NK-92 (cell line): ENCODE data around the gene TULP1.
"Not testable (repeated sequence)": the region's sequence is repeated elsewhere in the genome, so short reads cannot be mapped to it uniquely, and the experiment has no call there.

Source experiments
- DNase-seq: peaks from one replicate; lab custom pipeline; 2025; ENCODE audit not compliant: unreplicated experiment; lab: John Stamatoyannopoulos, UW

Gene TULP1

DNA sequence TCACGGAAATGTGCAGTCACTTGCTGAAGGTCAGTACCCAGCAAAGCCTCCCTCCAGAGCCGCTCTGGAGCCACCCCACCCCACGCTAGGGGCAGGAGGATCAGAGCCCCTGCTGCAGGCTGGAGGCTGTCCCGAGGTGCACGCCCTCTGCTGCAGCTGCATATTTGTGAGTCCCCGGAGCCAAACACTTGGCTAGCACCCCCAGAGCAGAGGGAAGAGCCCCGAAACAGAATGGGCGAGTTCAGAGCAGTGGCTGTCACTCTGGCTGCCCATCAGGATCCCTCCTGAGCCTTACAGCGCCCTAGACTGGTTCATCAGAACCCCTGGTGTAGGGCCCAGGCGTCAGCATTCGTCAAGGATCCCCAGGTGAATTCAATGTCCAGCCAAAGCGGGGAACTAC lies 9.5 kb upstream of the TULP1 start:
- no peak for DNase-seq

DNA sequence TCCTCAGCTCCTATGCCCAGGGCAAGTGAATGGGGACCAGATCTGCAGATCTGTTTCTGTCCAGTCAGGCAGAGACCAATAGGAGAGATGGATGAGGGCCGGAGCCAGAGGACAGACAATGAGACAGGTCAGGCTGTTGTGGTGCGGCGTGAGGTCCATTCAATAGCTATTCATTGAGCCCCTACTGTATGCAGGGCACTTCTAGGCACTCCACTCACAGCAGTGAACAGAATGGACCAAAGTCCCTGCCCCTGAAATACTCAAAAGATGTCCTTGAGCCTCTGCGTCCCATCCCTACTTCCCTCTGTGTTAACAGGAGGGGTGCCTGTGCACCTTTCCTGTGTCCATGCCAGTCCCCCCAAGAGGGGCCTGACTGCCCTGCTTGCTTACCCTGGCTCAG lies 8.5 kb upstream of the TULP1 start:
- DNase-seq: no peak

- no peak for DNase-seq
Observed at GRCh38 chr6:35519313-35520015, 6.8 kb upstream of the TULP1 start.

DNA sequence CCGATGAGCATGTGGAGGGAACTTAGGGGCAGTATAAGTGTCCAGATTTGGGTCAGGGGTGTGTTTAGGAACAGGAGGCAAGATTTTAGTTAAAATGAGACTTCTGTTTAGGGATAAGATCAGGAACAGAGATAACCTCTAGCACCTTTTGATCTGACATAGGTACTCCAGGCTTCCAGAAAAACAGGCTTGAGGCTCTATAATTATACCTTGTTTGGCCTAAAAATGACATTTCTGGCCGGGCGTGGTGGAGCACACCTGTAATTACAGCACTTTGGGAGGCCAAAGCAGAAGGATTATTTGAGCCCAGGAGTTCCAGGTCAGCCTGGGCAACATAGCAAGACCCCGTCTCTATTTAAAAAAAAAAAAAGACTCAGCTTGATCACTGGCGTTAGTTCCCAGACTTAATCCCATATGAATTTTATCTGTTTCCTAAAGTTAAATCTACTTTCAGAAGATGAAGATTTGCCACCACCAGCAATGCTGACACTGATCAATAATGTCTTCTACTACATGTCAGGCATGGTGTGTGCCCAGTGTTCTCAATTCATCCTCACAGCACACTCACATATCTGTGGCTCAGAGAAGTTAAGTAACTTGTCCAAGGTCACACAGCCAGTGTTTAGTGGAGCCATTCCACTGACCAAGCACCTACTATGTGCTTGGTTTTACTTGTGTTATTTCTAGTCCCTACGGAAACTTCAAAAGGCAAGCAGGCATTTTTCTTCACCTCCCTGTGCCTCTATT lies 6.0 kb upstream of the TULP1 start:
- no peak for DNase-seq

DNA sequence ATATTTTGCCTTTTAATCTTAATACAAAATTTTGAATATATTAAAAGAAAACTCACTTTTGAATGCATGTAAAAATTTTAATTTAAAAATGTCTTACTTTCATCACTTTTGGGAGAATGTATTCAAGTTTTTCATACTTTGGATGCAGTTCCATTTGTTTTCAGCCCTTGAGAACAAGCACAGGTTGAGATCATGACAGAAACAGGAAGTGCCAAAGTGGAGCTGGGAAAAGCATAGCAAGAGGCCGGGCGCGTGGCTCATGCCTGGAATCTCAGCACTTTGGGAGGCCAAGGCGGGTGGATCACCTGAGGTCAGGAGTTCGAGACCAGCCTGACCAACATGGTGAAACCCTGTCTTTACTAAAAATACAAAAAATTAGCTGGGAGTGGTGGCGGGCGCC lies 5.3 kb upstream of the TULP1 start:
- DNase-seq: not testable (repeated sequence)

DNA sequence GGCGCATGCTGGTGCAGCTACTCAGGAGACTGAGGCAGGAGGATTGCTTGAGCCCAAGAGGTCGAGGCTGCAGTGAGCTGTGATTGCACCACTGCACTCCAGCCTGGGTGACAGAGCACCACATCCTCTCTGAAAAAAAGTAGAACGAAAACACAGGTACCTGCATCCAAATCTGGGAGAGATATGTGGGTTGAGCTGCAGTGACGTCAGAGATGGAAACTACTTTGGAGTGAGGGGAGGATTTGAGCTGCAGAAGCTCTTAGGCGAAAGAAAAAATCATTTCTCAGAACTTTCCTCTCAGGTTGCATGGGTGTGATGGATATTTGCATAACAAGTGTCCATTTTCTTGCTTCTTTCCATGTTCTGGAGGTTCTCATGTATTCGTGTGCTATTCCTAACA lies 4.0 kb upstream of the TULP1 start:
- no peak for DNase-seq

GRCh38 chr6:35515939-35516338 lies 3.2 kb upstream of the TULP1 start:
- DNase-seq: not testable (repeated sequence)

GRCh38 chr6:35514587-35514986 lies 1.9 kb upstream of the TULP1 start:
- no peak for DNase-seq

- DNase-seq: no peak
Observed at GRCh38 chr6:35512006-35512405, 690 bp downstream of the TULP1 start.

DNA sequence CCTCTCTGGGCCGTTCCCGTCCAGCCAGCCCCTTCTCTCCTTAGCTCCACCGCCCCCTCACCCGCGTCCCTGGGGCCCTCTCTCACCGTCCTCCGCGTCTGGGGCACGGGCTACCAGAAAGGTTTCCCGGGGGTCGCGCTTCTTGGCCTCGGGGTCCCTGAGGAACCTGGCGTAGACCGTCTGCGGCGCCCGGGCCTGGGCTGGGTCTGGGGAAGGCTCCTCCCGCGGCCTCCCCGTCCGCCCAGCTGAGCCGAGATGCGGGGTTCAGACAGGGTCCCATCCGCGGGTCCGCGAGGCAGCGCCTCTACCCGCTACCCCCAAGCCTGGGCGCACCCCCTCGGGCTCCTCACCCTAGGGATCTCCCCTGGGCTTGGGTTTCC lies 1.1 kb downstream of the TULP1 start:
- no peak for DNase-seq

- no peak for DNase-seq
Observed at GRCh38 chr6:35510916-35511561, 1.7 kb downstream of the TULP1 start.

DNA sequence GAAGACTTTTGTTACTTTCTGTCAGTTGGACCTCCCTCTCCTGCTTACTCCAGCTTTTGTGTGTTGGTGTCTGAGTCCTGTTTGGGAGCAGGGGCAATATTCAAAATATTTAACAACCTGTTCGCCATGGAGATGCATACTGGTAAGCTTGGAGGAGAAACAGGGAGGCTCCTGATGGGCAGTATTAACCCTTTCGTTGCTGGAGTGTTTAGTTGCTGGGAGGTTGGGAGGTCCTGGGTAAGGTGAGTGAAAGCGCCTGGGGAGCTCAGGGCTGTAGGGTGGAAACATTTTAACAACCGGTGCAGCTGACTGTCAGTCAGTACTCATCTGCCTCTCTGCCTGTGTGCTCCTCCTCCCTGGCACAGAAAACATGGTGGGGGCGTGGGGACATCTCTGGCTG lies 4.2 kb downstream of the TULP1 start:
- no peak for DNase-seq

GRCh38 chr6:35508027-35508426 lies 4.7 kb downstream of the TULP1 start:
- no peak for DNase-seq

DNA sequence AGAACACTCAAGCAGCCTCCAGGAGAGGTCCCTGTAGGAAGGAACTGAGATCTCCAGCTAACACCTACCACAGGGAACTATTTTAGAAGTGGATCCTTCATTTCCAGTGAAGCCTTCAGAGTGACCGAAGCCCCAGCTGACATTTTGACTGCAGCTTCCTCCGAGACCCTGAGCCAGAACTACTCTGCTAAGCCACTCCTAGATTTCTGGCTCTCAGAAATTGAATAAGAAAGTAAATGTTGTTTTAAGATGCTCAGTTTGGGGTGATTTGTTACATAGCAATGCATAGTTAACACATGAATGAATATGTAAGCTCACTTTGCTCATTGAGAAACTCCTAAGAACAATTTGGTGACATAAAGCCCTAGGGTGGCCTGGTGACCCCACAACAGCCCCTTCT lies 5.5 kb downstream of the TULP1 start:
- DNase-seq: no peak

- no peak for DNase-seq
Observed at GRCh38 chr6:35506536-35506935, 6.2 kb downstream of the TULP1 start.

DNA sequence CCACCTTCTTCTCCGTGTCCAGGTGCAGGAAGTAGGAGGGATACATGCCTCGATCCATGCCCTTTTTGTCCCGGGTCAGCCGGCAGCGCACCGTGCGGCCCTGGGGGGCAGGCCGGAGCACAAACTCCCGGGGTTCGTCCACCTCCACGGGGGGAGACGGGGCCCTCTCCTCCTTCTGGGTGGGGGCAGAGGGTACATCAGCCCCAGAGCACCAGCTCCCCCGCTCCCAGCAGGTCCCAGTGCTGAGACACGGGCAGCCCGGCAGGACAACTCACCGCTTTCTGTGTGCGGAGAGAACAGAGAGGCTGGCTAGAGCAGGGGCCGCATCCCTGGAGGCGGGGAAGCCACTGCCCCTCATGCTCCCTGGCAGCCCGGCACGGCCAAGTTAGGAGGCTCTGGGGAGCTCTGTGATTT lies 6.7 kb downstream of the TULP1 start:
- DNase-seq: no peak

DNA sequence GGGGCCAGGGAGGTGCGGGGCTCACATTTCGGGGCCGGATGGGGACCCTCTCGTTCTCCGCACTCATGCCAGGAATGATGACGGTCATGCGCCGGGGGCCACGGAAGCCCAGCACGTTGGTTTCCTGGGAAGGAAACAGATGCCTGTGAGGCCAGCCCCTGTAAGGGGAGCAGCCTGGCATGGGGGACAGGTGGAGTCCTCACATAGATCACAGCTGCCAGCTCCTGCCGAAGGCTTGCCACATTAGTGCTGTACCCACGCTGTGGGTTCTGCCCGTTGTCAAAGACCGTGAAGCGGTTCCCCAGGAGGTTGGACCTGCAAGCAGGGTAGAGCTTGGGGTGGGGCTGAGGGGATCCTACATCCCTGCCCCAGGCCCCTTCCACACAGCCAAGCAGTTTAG lies 9.2 kb downstream of the TULP1 start:
- no peak for DNase-seq

DNA sequence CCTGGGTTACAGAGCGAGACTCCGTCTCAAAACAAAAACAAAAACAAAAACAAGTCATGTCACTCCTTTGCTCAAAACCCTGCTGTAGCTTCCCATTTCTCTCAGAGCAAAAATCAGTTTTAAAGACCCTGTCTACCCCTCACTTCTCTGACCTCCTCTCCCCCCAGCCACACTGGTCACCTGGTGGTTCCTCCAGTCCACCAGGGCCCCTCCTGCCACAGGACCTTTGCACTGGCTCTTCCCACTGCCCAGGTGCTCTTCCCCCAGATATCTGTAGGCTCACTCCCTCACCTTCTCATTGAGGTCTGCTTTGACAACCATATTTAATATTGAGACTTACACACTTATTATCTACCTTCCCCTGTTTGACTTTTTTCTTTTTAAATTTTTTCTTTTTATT lies 10.9 kb downstream of the TULP1 start:
- no peak for DNase-seq

- no peak for DNase-seq
Observed at GRCh38 chr6:35500782-35501181, 11.9 kb downstream of the TULP1 start.

GRCh38 chr6:35499372-35499771 lies 13.3 kb downstream of the TULP1 start:
- no peak for DNase-seq

DNA sequence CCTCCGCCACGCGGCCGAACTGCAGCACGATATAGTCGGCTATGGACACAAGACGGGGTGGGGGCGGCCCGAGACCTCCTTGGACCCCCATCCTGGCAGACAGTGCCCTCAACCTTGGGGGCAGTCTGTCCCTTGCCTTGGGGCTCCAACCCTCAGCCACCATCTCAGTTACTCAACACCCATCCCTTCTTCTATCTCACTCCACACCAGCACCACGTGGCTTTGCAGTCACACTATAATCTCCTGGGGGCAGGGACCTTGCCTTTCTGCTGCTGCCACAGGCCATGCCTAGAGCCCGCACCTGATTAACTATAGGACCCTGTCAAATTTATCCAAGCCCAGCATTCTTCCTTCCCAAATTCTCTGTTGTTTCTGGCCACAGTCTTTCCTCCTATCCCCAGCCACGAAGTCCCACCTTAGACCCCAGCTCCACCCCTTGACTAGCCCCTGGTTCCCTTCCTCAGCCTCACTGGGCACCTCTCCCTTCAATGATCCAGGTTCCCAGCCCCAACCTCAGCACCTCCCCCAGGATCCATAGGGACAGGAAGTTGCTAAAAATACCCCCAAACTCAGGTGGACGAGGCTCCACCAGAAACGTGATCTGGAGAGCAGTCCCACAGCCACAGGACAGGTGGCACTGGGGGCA lies 14.2 kb downstream of the TULP1 start:
- DNase-seq: no peak
